Stomach (tissue), 9 donors: ENCODE measurements around the gene STAT5A. TPM values are rescaled to one million over a fixed set of nuclear protein-coding genes. Genes with fewer than 3 reads are reported as not detected.

Source experiments
- DNase-seq, 2 donors: peaks; one replicate each; pipeline versions ENCODE4 v3.0.0 to v3.0.0-alpha.2; 2013 to 2019
- H3K27ac ChIP-seq, 5 donors: fragments of 200-600 bp in 4 of 5; sonication (generic) in 4 of 5; one replicate each; pipeline ENCODE4 v1.5.1; 2013 to 2019; ENCODE audit warnings: mild to moderate bottlenecking in 1 of 5, moderate library complexity in 1 of 5
- H3K27me3 ChIP-seq, 3 donors: fragments of 200-600 bp; sonication (generic); one replicate each; pipeline ENCODE4 v1.5.1; 2017 to 2019; ENCODE audit warnings: mixed run types in 1 of 3
- H3K36me3 ChIP-seq, 4 donors: fragments of 200-600 bp; sonication (generic); 1 replicate in 3 of 4; 2 replicates in 1 of 4; pipeline ENCODE4 v1.5.1; 2016 to 2019
- H3K4me1 ChIP-seq, 4 donors: fragments of 200-600 bp; sonication (generic); one replicate each; pipeline ENCODE4 v1.5.1; 2016 to 2019
- H3K4me3 ChIP-seq, 4 donors: fragments of 200-600 bp; sonication (generic) in 3 of 4; one replicate each; pipeline ENCODE4 v1.5.1; 2016 to 2019; ENCODE audit warnings: mild to moderate bottlenecking in 1 of 4
- H3K9me3 ChIP-seq, 4 donors: fragments of 200-600 bp; sonication (generic); one replicate each; pipeline ENCODE4 v1.5.1; 2016 to 2019
- EP300 ChIP-seq: sonication (generic); formaldehyde crosslinking; IDR thresholded peaks from one replicate; pipeline ENCODE4 v1.6.1; 2017; ENCODE audit warnings: antibody characterized with exemption
- POLR2A ChIP-seq, 4 donors: fragments of 450-650 bp; IDR thresholded peaks; one replicate each; pipeline ENCODE4 v1.6.1; 2016; ENCODE audit warnings: antibody characterized with exemption in 4 of 4, control low read depth in 2 of 4, mild to moderate bottlenecking in 1 of 4, moderate library complexity in 1 of 4
- POLR2AphosphoS5 ChIP-seq, 3 donors: sonication (generic); formaldehyde crosslinking; IDR thresholded peaks; one replicate each; pipeline ENCODE4 v1.6.1; 2016; ENCODE audit warnings: antibody characterized with exemption in 3 of 3
- WGBS, 5 donors: extraction: QIAGEN DNeasy Blood & Tissue Kit in 3 of 5; methylation state at CpG; one replicate each; pipeline versions ENCODE4 v1.1.5 to v1.1.7; 2013 to 2018; 5-methylcytosine and 5-hydroxymethylcytosine counted together
- intact Hi-C: fragments of 100-400 bp; cut with DNase I; formaldehyde crosslinking; loops from one replicate; pipeline ENCODE4 v1.15.1; 2023; ENCODE audit warnings: low total_unique reads
- polyA plus RNA-seq, 3 donors: library from polyadenylated mRNA; stranded (reverse); fragments of 200-250 nt; gene quantifications; one replicate each; pipeline ENCODE4 v1.2.3, GENCODE V29; 2013
- total RNA-seq, 5 donors: library from RNA; depleted of rRNA; stranded (reverse); fragments of >200 nt; gene quantifications; one replicate each; pipeline versions ENCODE4 v1.1.0 to v1.2.3, GENCODE V29; 2014 to 2016
- TF ChIP-seq, protein P1 (sequence below), 7 experiments: fragments of 450-650 bp in 4 of 7; fragments of 200-600 bp in 3 of 7; sonication (generic) in 3 of 7; IDR thresholded peaks; one replicate each; pipeline ENCODE4 v1.5.1; 2016 to 2019; ENCODE audit warnings: antibody characterized with exemption in 7 of 7, control low read depth in 2 of 7, mild to moderate bottlenecking in 1 of 7
- donor health status: healthy with polysubstance abuse.
- donor health status: Bipolar disorder and iron deficiency.
- donor health status: healthy.

STAT5A gene
- total and polyA plus RNA-seq, 8 donors: 9.6 to 81.7 (median 16.6) TPM

DNA sequence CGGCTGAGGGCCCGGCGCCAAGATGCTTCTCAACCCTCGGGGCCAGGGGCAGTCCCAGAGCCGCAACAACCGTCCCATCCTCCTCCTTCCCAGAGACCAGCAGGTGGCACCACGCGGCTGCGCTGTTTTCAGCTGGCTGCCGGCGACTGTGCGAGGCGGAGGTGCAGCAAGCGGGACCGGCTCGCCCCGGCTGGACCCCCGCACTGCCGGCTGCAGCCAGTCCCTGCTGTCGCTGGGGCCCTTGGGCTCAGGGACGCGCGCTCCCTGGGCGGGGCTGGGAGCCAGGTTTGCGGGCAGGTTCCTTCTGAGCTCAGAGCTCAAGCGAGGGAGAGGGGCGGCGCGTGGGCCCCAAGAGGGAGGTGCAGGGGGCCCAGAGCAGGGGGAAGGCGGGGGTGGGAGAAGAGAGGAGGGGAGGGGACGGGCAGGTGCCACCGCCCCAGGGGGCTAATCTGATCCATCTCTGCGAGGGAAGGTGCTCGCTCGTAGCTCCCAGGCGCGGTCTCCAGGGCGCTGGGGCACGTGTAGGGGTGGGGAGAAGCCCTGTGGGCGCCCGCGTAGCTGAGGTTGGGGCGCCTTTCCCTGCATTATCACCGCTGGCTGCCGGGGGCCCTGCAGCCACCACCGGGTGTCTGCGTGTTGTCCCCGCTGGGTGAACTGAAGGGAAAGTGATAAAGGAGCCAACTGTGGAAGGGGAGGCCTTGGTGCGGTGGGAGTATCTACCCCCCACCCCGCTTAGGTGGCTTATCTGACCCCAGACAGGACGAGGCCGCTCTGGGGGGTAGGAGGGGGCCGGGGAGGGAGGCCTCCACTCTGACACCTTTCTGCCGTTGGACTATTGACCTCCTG lies 24.2 kb downstream of the STAT5A start:
- Histone ChIP-seq H3K27ac (peak overlapping the region; percentile 42 to 90 (median 82)), H3K27me3 (no peaks in the 10 kb centered on the region), H3K36me3 (peaks cover 51 to 99% (median 91%) of the 10 kb centered on the region in 4 donors), H3K9me3 (no peaks in the 10 kb centered on the region), H3K4me1 (peaks cover 22 to 80% (median 55%) of the 10 kb centered on the region in 4 donors), H3K4me3 (peak overlapping the region; percentile 29 to 40 (median 34))
- peak; percentile 80 to 96 for DNase-seq
- intact Hi-C loops: no loop called here
- TF ChIP-seq POLR2A (IDR thresholded peaks at IDR 0.05): no peak
- TF ChIP-seq EP300: no peak
- TF ChIP-seq POLR2AphosphoS5 (IDR thresholded peaks at IDR 0.05): peak; percentile 37 to 78 (median 55)
- TF ChIP-seq, protein P1, sequence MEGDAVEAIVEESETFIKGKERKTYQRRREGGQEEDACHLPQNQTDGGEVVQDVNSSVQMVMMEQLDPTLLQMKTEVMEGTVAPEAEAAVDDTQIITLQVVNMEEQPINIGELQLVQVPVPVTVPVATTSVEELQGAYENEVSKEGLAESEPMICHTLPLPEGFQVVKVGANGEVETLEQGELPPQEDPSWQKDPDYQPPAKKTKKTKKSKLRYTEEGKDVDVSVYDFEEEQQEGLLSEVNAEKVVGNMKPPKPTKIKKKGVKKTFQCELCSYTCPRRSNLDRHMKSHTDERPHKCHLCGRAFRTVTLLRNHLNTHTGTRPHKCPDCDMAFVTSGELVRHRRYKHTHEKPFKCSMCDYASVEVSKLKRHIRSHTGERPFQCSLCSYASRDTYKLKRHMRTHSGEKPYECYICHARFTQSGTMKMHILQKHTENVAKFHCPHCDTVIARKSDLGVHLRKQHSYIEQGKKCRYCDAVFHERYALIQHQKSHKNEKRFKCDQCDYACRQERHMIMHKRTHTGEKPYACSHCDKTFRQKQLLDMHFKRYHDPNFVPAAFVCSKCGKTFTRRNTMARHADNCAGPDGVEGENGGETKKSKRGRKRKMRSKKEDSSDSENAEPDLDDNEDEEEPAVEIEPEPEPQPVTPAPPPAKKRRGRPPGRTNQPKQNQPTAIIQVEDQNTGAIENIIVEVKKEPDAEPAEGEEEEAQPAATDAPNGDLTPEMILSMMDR (IDR thresholded peaks at IDR 0.05): peak in 5 of 7 experiments; percentile 27 to 62 (median 55)
- 17 to 25% (median 20%) methylated on average over 19 to 54 of the region's 54 CpGs for WGBS, 5 donors

DNA sequence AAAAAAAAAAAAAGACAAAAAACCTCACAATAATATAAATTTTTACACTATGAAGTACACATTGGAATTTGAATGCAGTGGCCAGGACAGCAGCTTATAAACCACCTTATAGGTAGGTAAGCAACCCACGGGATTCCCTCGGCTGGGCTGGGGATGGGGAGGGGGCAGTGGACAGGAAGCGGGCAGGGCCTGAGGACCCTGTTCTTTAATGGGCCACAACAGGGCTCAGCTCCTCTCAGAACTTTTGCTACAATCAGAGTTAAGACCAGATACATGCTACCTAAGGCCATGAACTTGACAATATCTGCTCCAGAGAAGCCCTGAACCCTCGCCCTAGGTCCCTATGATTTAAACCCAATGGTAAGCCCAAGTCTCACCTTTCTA lies 25.1 kb downstream of the STAT5A start:
- 87 to 93% (median 90%) methylated on average over 4 of the region's 4 CpGs for WGBS, 5 donors
- Histone ChIP-seq H3K27me3 (no peaks in the 10 kb centered on the region), H3K4me3 (no peak overlapping the region), H3K9me3 (no peaks in the 10 kb centered on the region), H3K27ac (peak overlapping the region in 3 of 5 donors; percentile 40 to 90 (median 85)), H3K4me1 (peaks cover 27 to 85% (median 57%) of the 10 kb centered on the region in 4 donors), H3K36me3 (peaks cover 53 to 99% (median 91%) of the 10 kb centered on the region in 4 donors)
- no peak for TF ChIP-seq POLR2AphosphoS5 (IDR thresholded peaks at IDR 0.05)
- TF ChIP-seq EP300: no peak
- no peak for TF ChIP-seq POLR2A (IDR thresholded peaks at IDR 0.05)
- TF ChIP-seq, protein P1 (IDR thresholded peaks at IDR 0.05): no peak
- DNase-seq: no peak
- intact Hi-C loops: no loop called here

DNA sequence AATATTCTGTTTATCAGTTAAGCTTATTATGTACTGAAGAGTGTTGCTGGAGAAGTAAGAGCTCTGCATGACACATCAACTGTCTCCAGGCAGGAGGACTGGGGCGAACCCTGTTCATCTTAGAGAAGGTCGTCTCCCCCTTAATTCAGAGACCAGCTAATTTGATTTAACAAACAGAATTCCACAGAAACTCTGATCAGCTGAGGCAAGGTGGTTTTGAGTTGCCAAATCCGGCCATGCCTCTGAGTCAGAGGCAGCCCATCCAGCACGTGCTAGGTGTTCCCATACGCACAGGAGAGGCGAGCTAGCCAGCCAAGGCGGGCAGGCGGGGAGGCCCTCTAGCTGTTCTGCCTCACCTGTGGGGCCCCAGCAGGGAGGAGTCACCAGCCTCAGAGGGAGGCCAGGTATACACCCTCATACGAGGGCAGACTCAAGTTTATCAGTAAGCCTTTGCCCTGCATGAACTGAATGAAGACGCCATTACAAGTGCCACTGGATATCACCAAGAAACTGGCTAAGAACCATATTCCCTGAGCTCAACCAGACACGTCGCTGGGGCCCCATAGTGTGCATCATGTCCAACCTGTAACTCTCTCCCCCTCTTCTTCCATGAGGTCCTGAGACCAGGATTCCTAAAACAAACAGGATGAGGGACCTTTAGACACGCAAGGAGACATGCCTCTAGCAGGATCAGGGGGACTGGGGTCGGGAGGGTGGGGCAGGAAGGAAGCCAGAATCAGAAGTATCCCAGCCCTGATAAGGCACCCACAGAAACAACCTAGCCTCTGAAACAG lies 25.7 kb downstream of the STAT5A start:
- DNase-seq: peak in 1 of 2 donors; percentile 84
- no peaks in the 10 kb centered on the region for H3K27me3 ChIP-seq
- no peak overlapping the region for H3K4me3 ChIP-seq
- TF ChIP-seq POLR2AphosphoS5 (IDR thresholded peaks at IDR 0.05) (peak in 1 of 3 donors; percentile 39), EP300 (no peak)
- intact Hi-C loops: no loop called here
- H3K36me3 ChIP-seq: peaks cover 57 to 99% (median 91%) of the 10 kb centered on the region in 4 donors
- H3K27ac ChIP-seq: peak overlapping the region in 4 of 5 donors; percentile 0 to 90 (median 62)
- H3K4me1 ChIP-seq: peaks cover 27 to 85% (median 57%) of the 10 kb centered on the region in 4 donors
- no peaks in the 10 kb centered on the region for H3K9me3 ChIP-seq
- 56 to 71% (median 59%) methylated on average over 12 to 14 of the region's 14 CpGs for WGBS, 5 donors

DNA sequence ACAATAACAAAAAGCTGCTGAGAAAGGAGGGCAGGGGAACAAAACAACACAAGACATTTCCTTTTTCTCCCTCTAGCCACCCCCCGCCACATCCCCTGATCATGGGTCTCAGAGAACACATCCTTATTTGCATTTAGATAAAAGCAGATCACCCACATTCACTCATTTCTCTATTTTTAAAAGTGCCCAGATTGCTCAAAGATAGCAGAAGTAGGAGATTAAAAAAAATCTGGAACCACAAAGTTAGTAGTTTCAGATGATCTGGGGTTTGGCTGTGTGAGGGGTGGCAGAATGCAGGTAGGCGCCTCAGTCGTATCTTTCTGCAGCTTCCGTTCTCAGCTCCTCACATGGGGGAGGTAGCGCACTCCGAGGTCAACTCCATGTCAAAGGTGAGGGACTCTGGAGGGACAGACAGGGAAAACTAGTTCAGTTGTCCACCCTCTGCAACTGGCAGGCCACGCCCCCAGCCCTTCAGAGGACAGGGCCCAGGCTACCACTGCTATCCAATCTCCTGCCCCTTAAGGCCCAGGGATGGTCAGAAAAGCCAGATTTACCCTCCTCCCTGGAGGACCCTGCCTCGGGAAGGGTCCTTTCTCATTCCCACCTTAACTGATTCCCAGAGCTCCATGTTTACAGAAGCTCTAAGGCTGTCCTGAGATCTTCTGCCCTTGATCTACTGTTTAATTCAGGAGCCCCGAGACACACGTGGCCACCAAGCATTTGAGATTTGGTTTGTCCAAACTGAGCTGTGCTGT lies 27.3 kb downstream of the STAT5A start:
- DNase-seq: no peak

More for the DNA sequence above, 27.3 kb downstream of the STAT5A start:
- H3K27me3 ChIP-seq: no peaks in the 10 kb centered on the region
- no peaks in the 10 kb centered on the region for H3K9me3 ChIP-seq
- TF ChIP-seq POLR2A (IDR thresholded peaks at IDR 0.05): no peak
- no peak for TF ChIP-seq EP300
- no peak for TF ChIP-seq POLR2AphosphoS5 (IDR thresholded peaks at IDR 0.05)
- TF ChIP-seq, protein P1 (IDR thresholded peaks at IDR 0.05): no peak
- intact Hi-C loops: no loop called here
- H3K36me3 ChIP-seq: peaks cover 62 to 99% (median 91%) of the 10 kb centered on the region in 4 donors
- 77 to 84% (median 78%) methylated on average over 10 of the region's 10 CpGs for WGBS, 5 donors
- peaks cover 26 to 85% (median 48%) of the 10 kb centered on the region in 4 donors for H3K4me1 ChIP-seq
- H3K27ac ChIP-seq: peak overlapping the region in 2 of 5 donors; percentile 37 to 85
- no peak overlapping the region for H3K4me3 ChIP-seq
